Measurements from ENCODE around the gene ALK.
A peak's percentile ranks its signal among the peaks of the same experiment; 100 is the strongest.

The ALK gene

DNA sequence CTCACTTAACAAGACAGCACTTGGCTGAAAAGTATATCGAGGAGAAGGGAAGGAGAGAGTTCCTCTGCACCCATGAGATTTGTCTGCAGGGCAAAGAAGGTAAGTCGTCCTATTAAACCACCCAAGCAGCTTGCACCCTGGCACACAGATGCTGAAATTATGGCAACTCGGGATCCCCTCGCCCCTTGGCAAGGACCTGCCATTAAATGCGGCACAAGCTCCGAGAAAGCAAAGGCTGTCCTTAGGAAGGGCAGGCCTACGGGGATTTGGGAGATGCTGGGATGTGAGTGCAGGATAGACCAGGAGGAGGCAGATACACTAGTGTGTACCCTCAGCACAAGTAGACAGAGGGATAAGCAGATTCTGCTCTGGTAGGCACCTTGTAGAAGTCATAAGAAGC, 191.5 kb downstream of the ALK start:
- no peak overlapping the region for H3K27ac ChIP-seq
- TF ChIP-seq ZFX (IDR thresholded peaks at IDR 0.05; ENCODE audit: borderline replicate concordance): no peak
- TF ChIP-seq, protein P1, sequence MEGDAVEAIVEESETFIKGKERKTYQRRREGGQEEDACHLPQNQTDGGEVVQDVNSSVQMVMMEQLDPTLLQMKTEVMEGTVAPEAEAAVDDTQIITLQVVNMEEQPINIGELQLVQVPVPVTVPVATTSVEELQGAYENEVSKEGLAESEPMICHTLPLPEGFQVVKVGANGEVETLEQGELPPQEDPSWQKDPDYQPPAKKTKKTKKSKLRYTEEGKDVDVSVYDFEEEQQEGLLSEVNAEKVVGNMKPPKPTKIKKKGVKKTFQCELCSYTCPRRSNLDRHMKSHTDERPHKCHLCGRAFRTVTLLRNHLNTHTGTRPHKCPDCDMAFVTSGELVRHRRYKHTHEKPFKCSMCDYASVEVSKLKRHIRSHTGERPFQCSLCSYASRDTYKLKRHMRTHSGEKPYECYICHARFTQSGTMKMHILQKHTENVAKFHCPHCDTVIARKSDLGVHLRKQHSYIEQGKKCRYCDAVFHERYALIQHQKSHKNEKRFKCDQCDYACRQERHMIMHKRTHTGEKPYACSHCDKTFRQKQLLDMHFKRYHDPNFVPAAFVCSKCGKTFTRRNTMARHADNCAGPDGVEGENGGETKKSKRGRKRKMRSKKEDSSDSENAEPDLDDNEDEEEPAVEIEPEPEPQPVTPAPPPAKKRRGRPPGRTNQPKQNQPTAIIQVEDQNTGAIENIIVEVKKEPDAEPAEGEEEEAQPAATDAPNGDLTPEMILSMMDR (IDR thresholded peaks at IDR 0.05): no peak

DNA sequence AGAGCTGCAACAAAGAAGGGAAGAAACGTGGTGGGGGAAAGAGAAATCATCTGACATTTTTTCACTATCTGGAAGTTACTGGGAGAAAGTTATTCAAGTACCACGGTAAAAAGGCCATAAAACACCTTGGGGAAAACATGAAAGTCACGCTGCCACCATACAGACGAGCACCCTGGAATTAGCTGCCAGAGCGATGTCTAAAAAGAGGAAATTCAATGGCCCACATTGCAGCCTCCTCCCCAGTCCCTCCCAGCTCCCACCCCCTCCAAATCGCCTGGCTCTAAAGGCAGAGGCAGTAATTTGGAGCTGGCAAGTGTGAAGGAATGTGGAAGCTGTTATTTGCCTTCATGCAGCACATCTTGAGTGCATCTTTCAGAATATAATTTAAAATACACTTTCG, 192.0 kb downstream of the ALK start:
- TF ChIP-seq, protein P1 (IDR thresholded peaks at IDR 0.05): no peak
- no peak for TF ChIP-seq ZFX (IDR thresholded peaks at IDR 0.05; ENCODE audit: borderline replicate concordance)
- no peak overlapping the region for H3K27ac ChIP-seq

DNA sequence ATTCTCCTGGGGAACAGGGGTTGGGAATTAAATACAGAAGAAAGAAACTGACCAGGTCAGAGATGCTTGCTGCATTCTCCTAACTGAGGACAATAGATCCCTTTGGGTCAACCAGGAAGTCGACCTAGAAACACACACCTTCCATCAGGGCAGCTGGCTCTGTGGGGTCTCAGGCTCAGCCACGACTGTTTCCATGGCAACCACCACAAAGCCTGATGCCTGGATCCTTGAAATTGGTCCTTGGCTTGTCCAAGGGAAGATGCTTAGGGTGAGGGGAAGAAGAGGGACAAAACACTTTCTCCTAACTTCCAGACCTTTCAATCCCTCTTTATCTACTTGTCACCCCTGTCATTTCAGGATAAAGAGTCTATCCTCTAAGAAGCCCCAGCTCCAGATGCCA, 194.4 kb downstream of the ALK start:
- H3K27ac ChIP-seq: no peak overlapping the region
- TF ChIP-seq, protein P1 (IDR thresholded peaks at IDR 0.05): no peak
- no peak for TF ChIP-seq ZFX (IDR thresholded peaks at IDR 0.05; ENCODE audit: borderline replicate concordance)

DNA sequence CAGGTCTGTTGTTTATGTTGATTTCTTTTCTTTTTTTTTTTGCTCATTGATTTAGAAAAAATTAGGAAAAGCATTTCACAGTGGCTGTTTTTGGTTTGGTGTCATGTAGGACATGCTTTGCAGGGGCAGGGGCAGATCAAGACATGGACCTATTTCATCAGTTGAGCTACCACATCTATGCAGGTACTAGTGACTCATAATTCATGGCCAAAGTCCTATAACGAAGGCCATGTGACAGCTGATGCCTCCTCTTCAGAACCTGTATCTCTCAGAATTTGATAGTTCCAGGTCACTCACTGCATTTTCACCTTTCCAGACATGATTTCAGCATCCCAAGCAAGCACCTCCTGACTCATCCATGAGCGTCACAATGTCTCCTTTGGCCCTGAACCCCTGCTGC, 195.8 kb downstream of the ALK start:
- TF ChIP-seq ZFX (IDR thresholded peaks at IDR 0.05; ENCODE audit: borderline replicate concordance): no peak
- TF ChIP-seq, protein P1 (IDR thresholded peaks at IDR 0.05): no peak
- H3K27ac ChIP-seq: no peak overlapping the region

DNA sequence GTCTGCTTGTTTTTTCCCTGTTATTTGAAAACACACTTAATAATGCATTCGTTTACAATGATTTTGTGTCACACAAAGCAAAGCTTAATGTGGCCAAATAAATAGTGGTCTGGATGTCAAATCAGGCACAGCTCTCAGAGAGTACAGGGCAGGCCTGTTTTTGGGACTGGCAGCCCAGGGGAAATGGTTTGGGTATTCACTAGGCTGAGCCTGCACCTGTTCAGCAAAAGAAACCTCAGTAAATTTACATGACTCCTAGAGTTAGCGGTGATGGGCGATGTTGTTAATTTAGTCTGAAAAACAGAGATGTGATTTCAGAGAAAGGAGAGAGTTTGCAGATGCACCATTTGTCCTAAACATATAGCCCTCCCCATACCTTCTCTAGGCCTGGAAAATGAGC, 197.1 kb downstream of the ALK start:
- peak overlapping the region; percentile 68 for H3K27ac ChIP-seq
- TF ChIP-seq ZFX (IDR thresholded peaks at IDR 0.05; ENCODE audit: borderline replicate concordance): no peak
- TF ChIP-seq, protein P1 (IDR thresholded peaks at IDR 0.05): no peak

DNA sequence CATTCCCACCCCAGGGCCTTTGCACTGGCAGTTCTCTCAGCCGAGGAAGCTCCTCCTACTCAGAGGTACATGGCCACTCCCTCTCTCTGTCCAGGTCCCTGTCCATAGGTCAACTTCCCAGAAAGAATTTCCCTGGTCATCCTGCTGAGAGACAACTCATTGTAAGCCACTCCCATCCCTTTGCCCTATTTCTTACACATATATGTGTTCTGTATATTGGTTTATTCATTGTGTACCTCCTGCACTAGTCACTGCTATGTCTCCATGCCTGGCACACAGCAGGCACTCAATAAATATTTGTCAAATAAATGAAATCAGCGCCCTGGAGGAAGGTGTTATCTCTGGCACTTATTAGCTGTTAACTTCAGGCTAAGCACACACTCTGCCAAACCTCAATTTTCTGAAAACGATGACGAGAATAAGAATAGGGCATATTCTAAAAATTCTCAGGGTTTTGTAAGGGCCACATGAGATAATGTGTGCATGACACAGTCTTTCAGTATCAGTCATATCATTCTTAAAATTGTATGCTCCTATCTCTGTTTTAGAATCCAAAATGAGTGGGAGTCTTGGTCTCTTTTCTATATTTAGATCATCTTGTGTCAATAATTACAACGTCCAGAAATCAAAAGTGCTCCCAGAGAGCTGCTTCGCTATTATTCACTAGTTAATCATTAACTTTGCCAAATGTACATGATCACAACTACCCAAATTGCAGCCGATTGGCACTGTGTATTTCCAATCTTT, 198.0 kb downstream of the ALK start:
- no peak for TF ChIP-seq ZFX (IDR thresholded peaks at IDR 0.05; ENCODE audit: borderline replicate concordance)
- TF ChIP-seq, protein P1 (IDR thresholded peaks at IDR 0.05): no peak
- peak overlapping the region; percentile 68 for H3K27ac ChIP-seq

DNA sequence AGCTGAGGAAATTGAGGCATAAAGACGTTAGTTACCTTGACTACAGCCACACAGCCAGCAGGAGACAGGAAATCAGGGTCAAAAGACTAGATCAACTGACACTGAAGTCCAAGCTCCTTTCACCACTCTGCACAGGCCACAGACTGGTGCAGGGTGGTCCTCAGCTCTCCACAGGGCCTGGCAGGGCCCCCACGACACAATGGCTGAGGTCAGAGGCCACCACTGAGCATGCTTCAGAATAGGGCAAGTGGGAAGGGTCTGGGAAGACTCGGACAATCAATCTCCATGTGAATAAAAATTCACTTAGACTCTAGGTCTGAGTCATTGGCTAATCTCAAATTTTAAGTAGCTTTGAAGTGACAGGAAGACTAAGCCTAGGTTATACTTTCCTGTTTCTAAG, 201.7 kb downstream of the ALK start:
- TF ChIP-seq, protein P1 (IDR thresholded peaks at IDR 0.05): no peak
- no peak for TF ChIP-seq ZFX (IDR thresholded peaks at IDR 0.05; ENCODE audit: borderline replicate concordance)
- no peak overlapping the region for H3K27ac ChIP-seq

Measured in 22Rv1 (cell line).